Astrocyte (in vitro differentiated cells and primary cell): ENCODE measurements around the gene SNX13. TPM values are rescaled to one million over a fixed set of nuclear protein-coding genes. Genes with fewer than 3 reads are reported as not detected.

Source experiments
- DNase-seq: peaks from one replicate; pipeline ENCODE4 v3.0.0-alpha.2; 2010; ENCODE audit warnings: low read depth
- FAIRE-seq: peaks from 2 replicates; lab custom pipeline; 2011; peaks lifted over from hg19 to GRCh38; lab: Jason Lieb, UNC
- H2AFZ ChIP-seq: 2 replicates; pipeline ENCODE4 v1.6.0; 2012; ENCODE audit warnings: low read depth, low read length, inconsistent platforms
- H3K27ac ChIP-seq: 2 replicates; pipeline ENCODE4 v1.5.1; 2011; ENCODE audit warnings: low read depth, low read length, inconsistent platforms
- H3K27me3 ChIP-seq: 2 replicates; pipeline ENCODE4 v1.6.0; 2011; ENCODE audit warnings: low read length, inconsistent platforms; ENCODE audit not compliant: insufficient read depth
- H3K36me3 ChIP-seq: 2 replicates; pipeline ENCODE4 v1.5.1; 2011; ENCODE audit warnings: low read length, inconsistent platforms; ENCODE audit not compliant: insufficient read depth
- H3K4me1 ChIP-seq: 2 replicates; pipeline ENCODE4 v1.5.1; 2011; ENCODE audit warnings: low read length, inconsistent platforms; ENCODE audit not compliant: insufficient read depth
- H3K4me2 ChIP-seq: 2 replicates; pipeline ENCODE4 v1.6.0; 2012; ENCODE audit warnings: low read length, inconsistent platforms
- H3K4me3 ChIP-seq: 2 replicates; pipeline ENCODE4 v1.5.1; 2011; ENCODE audit warnings: low read depth, mild to moderate bottlenecking, low read length, inconsistent platforms; ENCODE audit not compliant: insufficient read depth
- H3K79me2 ChIP-seq: 2 replicates; pipeline ENCODE4 v1.6.0; 2012; ENCODE audit warnings: mild to moderate bottlenecking, low read length, inconsistent platforms; ENCODE audit not compliant: insufficient read depth
- H3K9ac ChIP-seq: 2 replicates; pipeline ENCODE4 v1.6.0; 2012; ENCODE audit warnings: mild to moderate bottlenecking, low read length, inconsistent platforms
- H3K9me3 ChIP-seq: 2 replicates; pipeline ENCODE4 v1.5.1; 2012; ENCODE audit warnings: low read depth, mild to moderate bottlenecking, low read length, inconsistent platforms; ENCODE audit not compliant: insufficient read depth
- H4K20me1 ChIP-seq: 2 replicates; pipeline ENCODE4 v1.6.0; 2012; ENCODE audit warnings: low read length, inconsistent platforms; ENCODE audit not compliant: insufficient read depth
- H3K27ac Mint-ChIP-seq: one replicate; pipeline ENCODE4 v1.8.0; 2021; ENCODE audit warnings: mild to moderate bottlenecking, mixed read lengths; ENCODE audit not compliant: unreplicated experiment
- H3K27me3 Mint-ChIP-seq: one replicate; pipeline ENCODE4 v1.8.0; 2021; ENCODE audit warnings: low read depth, mixed read lengths; ENCODE audit not compliant: unreplicated experiment
- H3K36me3 Mint-ChIP-seq: one replicate; pipeline ENCODE4 v1.8.0; 2021; ENCODE audit warnings: low read depth, mixed read lengths; ENCODE audit not compliant: unreplicated experiment
- H3K4me1 Mint-ChIP-seq: one replicate; pipeline ENCODE4 v1.8.0; 2021; ENCODE audit warnings: low read depth, mixed read lengths; ENCODE audit not compliant: unreplicated experiment
- H3K4me3 Mint-ChIP-seq: one replicate; pipeline ENCODE4 v1.8.0; 2021; ENCODE audit warnings: mild to moderate bottlenecking, moderate library complexity, mixed read lengths; ENCODE audit not compliant: unreplicated experiment
- H3K9me3 Mint-ChIP-seq: one replicate; pipeline ENCODE4 v1.8.0; 2021; ENCODE audit warnings: mild to moderate bottlenecking, mixed read lengths; ENCODE audit not compliant: unreplicated experiment
- CTCF ChIP-seq: IDR thresholded peaks from 2 replicates; pipeline ENCODE4 v1.5.1; 2011; ENCODE audit warnings: low read depth, mild to moderate bottlenecking, inconsistent platforms, low read length, moderate library complexity; ENCODE audit not compliant: insufficient read depth
- EZH2 ChIP-seq: IDR thresholded peaks from 2 replicates; pipeline ENCODE4 v1.6.1; 2012; ENCODE audit warnings: mild to moderate bottlenecking, low read length, inconsistent platforms; ENCODE audit not compliant: insufficient read depth
- total RNA-seq: library from RNA; stranded (reverse); gene quantifications from 2 replicates; pipeline ENCODE4 v1.2.1, GENCODE V29; 2021

SNX13 gene
- total RNA-seq, 1 donor from 2014 or later: 32.9 TPM

- DNase-seq: no peak
- H3K27me3 ChIP-seq: no peaks in the 10 kb centered on the region
- peaks cover 30% of the 10 kb centered on the region for H3K4me1 Mint-ChIP-seq
- no peak overlapping the region for H3K27ac ChIP-seq
- TF ChIP-seq EZH2 (no peak), CTCF (no peak)
- peaks cover 4% of the 10 kb centered on the region for H3K9me3 Mint-ChIP-seq
- no peak overlapping the region for H3K4me2 ChIP-seq
- peaks cover 12% of the 10 kb centered on the region for H3K36me3 Mint-ChIP-seq
- no peak for FAIRE-seq
- peaks cover 11% of the 10 kb centered on the region for H3K4me1 ChIP-seq
- no peaks in the 10 kb centered on the region for H3K27me3 Mint-ChIP-seq
- no peaks in the 10 kb centered on the region for H3K79me2 ChIP-seq
- H3K4me3 ChIP-seq: no peak overlapping the region
- peaks cover 3% of the 10 kb centered on the region for H3K36me3 ChIP-seq
- H4K20me1 ChIP-seq: no peaks in the 10 kb centered on the region
- H2AFZ ChIP-seq: no peak overlapping the region
- no peak overlapping the region for H3K9ac ChIP-seq
- H3K4me3 Mint-ChIP-seq: no peak overlapping the region
- H3K27ac Mint-ChIP-seq: no peak overlapping the region
- H3K9me3 ChIP-seq: no peaks in the 10 kb centered on the region
These were observed 87.9 kb downstream of the SNX13 start for GRCh38 chr7:17852361-17852760.

- peaks cover 9% of the 10 kb centered on the region for H3K36me3 Mint-ChIP-seq
- H3K27me3 Mint-ChIP-seq: no peaks in the 10 kb centered on the region
- Histone ChIP-seq H3K27ac (peak overlapping the region; percentile 53), H3K36me3 (peaks cover 3% of the 10 kb centered on the region), H3K9ac (no peak overlapping the region), H3K4me1 (peaks cover 11% of the 10 kb centered on the region), H3K9me3 (no peaks in the 10 kb centered on the region), H3K79me2 (no peaks in the 10 kb centered on the region), H2AFZ (no peak overlapping the region), H3K4me3 (no peak overlapping the region), H3K27me3 (no peaks in the 10 kb centered on the region), H4K20me1 (no peaks in the 10 kb centered on the region), H3K4me2 (peak overlapping the region; percentile 28)
- FAIRE-seq (peak; percentile 76), DNase-seq (peak; percentile 83)
- peaks cover 26% of the 10 kb centered on the region for H3K4me1 Mint-ChIP-seq
- no peak overlapping the region for H3K4me3 Mint-ChIP-seq
- H3K27ac Mint-ChIP-seq: peak overlapping the region; percentile 96
- peaks cover 2% of the 10 kb centered on the region for H3K9me3 Mint-ChIP-seq
- TF ChIP-seq CTCF (no peak), EZH2 (no peak)
These were observed 90.8 kb downstream of the SNX13 start for GRCh38 chr7:17849504-17849903.

DNA sequence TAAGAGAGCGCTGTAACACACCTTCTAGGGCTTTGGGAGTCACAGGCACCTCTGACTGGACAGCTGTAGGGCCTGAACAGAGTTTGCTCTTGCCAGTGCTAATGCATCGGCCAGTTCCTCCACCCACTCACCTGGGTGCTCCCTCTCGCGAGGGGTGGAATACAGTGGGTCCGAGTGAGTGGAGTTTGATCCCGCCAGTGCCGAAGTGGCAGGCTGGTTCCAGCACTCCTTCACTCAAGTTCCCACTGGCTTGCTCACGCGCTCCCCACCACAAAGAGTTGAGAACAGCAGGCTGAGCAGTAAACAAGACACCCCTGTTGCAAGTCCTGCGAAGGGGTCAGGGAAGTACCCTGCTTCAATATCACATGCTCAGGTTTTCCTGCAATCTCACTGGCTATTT, 91.8 kb downstream of the SNX13 start:
- H3K27me3 ChIP-seq: no peaks in the 10 kb centered on the region
- H3K9me3 Mint-ChIP-seq: peaks cover 2% of the 10 kb centered on the region
- TF ChIP-seq EZH2 (no peak), CTCF (no peak)
- DNase-seq: no peak
- no peaks in the 10 kb centered on the region for H4K20me1 ChIP-seq
- H3K36me3 ChIP-seq: peaks cover 3% of the 10 kb centered on the region
- peak overlapping the region; percentile 54 for H3K4me3 Mint-ChIP-seq
- H3K9me3 ChIP-seq: no peaks in the 10 kb centered on the region
- H3K4me3 ChIP-seq: no peak overlapping the region
- H3K36me3 Mint-ChIP-seq: peaks cover 9% of the 10 kb centered on the region
- FAIRE-seq: no peak
- H3K9ac ChIP-seq: no peak overlapping the region
- H2AFZ ChIP-seq: no peak overlapping the region
- H3K27ac ChIP-seq: peak overlapping the region; percentile 53
- peak overlapping the region; percentile 96 for H3K27ac Mint-ChIP-seq
- H3K27me3 Mint-ChIP-seq: no peaks in the 10 kb centered on the region
- H3K79me2 ChIP-seq: no peaks in the 10 kb centered on the region
- peaks cover 32% of the 10 kb centered on the region for H3K4me1 Mint-ChIP-seq
- peaks cover 11% of the 10 kb centered on the region for H3K4me1 ChIP-seq
- no peak overlapping the region for H3K4me2 ChIP-seq
